GM21619 (cell line): Measurements from ENCODE around the gene MAIP1.

Source experiments
- ATAC-seq: cut with Tn5 transposase; IDR thresholded peaks from one replicate; pipeline ENCODE4 v1.9.1; 2021; ENCODE audit not compliant: unreplicated experiment

Gene MAIP1

GRCh38 chr2:199988151-199988550 is 32.8 kb downstream of the MAIP1 start:
- ATAC-seq, result no peak

DNA sequence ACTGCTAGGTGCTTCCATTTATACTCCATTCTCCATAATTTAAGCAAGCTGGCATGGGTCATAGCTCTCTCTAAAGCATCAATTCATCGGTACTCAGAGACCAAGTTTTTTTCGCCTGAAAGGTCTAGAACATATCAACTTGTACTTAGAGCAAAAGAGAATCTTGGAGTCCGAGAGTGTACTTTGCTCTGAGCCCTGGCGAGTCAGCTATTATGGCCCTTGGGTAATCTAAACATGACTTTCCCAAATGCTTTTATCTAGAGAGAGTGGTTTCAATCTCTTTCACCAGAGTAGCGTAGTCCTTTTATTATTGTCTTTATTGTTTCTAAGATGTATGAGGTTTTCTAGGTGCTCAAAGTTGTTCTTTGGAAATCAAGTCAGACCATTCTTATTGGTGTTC is 34.4 kb downstream of the MAIP1 start:
- no peak for ATAC-seq

DNA sequence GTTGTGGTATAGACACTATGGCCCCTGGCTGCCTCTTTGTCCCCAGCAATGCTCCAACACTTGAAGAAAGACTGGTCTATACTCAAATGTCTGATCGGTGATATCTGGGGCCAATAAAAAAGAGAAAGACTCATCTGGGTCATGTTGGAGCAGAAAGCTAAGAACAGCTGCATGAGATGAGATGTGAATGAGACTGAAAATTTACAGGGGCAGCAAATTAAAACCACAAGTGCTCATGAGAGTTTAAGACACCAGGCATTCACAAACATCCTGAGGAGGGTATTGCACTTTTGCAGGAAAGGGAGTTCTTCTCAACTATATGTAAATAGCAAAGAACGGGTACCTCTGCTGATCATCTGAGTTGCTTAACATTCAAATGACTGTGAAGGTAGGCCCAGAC is 36.3 kb downstream of the MAIP1 start:
- no peak for ATAC-seq

- ATAC-seq, result no peak
Observed at GRCh38 chr2:199992296-199992695, 36.9 kb downstream of the MAIP1 start.

DNA sequence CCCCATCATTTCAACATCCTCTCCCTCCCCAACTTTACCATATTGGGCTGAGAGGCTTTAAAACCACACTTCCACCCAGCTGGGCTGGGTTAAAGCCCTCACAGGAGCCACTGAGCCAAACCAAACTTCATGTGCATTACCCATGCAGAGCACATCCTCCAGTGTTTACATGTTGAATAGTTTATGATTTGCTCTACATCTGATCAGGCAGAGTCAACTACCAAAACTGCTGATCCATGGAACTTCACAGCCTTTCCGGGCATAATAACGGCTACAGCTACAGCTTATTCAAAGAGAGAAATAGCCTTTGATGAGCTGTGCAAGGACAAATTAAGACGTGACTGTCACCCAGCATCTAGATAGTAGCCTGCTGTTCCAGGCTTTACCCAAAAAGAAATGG is 39.0 kb downstream of the MAIP1 start:
- no peak for ATAC-seq

GRCh38 chr2:199994896-199995295 is 39.5 kb downstream of the MAIP1 start:
- no peak for ATAC-seq

DNA sequence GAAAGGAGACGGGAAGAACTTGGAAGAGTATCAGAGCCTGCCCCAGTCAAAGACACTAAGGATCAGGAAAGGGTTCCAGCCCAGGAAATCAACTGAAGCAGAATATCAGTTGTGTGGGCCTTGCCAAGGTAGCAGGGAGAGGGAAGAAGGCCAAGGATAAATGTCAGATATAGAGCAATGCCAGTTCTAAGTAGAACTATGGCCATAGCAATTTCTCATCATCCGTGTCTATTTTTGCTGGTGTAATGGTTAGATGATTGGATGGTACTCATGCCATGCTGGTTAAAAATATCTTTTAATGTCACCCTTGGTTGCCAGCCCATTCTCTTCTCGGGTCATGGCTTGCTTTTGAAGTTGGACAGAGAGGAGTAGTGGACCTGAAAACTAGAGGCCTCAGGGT is 41.9 kb downstream of the MAIP1 start:
- ATAC-seq, result no peak

- no peak for ATAC-seq
Observed at GRCh38 chr2:199999166-199999565, 43.8 kb downstream of the MAIP1 start.

DNA sequence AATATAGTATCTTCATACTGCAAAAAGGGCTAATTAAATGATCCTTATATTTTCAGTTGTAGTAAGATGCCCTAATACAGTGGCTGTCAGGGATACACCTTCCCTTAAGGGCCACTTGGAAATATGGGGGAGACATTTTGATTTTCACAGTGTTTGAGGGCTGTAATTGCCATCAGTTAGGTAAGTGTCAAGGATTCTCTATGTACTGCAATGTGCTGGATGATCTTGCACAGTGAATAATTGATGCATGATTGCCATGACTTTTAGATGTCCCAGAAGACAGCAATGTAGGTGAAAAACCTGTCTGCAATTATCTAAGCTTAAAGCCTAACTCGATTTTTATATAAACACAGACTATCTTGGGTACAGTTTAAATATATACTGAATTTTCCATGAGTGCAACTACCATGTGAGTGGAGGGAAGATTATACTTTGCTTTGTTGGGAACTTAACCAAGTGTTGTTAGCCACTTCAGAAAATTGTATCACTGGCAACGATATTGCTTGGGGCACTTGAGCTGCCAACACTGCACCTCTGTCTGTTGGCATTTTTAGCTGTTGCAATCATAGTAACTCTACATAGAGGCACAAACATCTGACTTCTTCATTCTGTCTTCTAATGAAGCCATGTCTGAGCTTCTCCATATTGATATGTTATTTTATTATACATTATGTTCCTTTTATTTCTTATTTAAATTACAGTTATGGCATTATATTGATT is 45.2 kb downstream of the MAIP1 start:
- ATAC-seq, result no peak

DNA sequence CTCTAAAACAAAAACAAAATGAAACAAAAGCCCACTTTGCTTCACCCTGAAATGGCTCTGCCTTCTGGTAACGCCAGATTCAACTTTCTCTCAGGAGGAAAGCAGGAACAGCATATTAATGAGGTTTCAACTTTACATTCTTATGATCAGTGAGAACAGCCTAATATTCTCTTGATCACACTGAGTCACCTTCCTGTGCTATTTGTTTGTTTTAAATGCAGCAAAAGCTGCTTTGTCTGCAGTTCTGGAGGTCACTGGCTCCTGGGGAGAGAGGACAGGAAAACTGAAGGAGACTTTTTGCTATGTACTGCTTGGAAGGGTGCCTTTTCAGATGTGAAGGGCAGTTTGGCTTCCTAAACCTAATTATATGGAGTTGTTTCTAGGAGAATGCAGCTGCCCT is 48.1 kb downstream of the MAIP1 start:
- ATAC-seq, result no peak

GRCh38 chr2:200005675-200006074 is 50.3 kb downstream of the MAIP1 start:
- ATAC-seq, result no peak

GRCh38 chr2:200007306-200007705 is 51.9 kb downstream of the MAIP1 start:
- ATAC-seq, result no peak

DNA sequence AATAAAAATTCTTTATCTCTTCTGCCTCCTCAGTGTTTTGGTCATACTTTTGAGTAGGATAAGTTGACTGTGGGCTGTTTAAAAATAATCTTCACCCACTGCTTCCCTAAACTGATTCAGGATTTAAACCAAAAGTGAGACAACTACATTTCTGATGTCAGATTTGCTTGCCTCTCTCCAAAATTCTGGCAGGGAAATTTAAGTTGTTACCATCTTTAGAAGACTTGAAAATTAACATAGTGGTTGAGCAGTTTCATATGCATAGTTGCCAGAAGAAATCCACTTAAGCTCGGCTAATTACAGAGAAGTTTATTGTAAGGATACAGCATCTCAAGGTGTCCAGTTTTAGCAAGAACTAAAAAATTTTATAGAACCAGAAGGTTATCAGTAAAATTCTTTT is 57.0 kb downstream of the MAIP1 start:
- no peak for ATAC-seq
